ENCODE data around the gene C1GALT1. TPM values are rescaled to one million over a fixed set of nuclear protein-coding genes. Genes with fewer than 3 reads are reported as not detected.
A peak's percentile ranks its signal among the peaks of the same experiment; 100 is the strongest.

Gene C1GALT1
- total RNA-seq, 1 experiment from 2014 or later: 27.2 TPM

DNA sequence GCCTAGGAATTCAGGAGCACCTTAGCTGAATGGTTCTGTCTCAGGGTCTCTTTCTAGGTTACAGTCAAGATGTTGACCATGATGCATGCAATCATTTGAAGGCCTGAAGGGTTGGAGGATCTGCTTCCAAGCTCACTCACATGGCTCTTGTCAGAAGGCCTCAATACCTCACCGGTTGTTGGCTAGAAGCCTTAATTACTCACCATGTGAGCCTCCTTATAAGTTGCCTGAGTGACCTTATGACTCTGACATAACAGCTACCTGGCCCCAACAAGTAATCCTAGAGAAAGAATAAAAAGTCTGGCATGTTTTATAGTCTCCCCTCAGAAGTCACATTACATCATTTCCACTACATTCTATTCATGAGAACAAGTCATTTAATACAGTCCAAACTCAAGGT is 3.4 kb upstream of the C1GALT1 start:
- Histone ChIP-seq H3K9ac (ENCODE audit: low read length) (no peak overlapping the region), H3K9me2 (ENCODE audit: insufficient read depth) (no peaks in the 10 kb centered on the region), H3K36me3 (ENCODE audit: control insufficient read depth in 1 of 2, insufficient read depth in 2 of 2, low read length in 2 of 2) (no peaks in the 10 kb centered on the region), H3K4me3 (replicated peaks in 1 of 2; ENCODE audit: low read depth in 1 of 2, low read length in 2 of 2) (no peak overlapping the region), H3K4me1 (ENCODE audit: control insufficient read depth in 1 of 2, insufficient read depth in 2 of 2, low read length in 2 of 2) (peaks cover 36 to 59% of the 10 kb centered on the region in 2 experiments), H3K79me2 (ENCODE audit: insufficient read depth, low read length) (peaks cover 8% of the 10 kb centered on the region), H2AFZ (ENCODE audit: low read depth, low read length, poor library complexity, severe bottlenecking) (peak overlapping the region; percentile 59), H4K20me1 (ENCODE audit: insufficient read depth) (no peaks in the 10 kb centered on the region), H3K9me3 (ENCODE audit: control insufficient read depth in 1 of 2, insufficient read depth in 1 of 2, low read depth in 1 of 2, low read length in 2 of 2) (0 out of 4 replicates have a peak, but pooled peaks cover 0 to under 1% of the 10 kb centered on the region in 2 experiments), H3K27me3 (ENCODE audit: insufficient read depth, low read length) (no peaks in the 10 kb centered on the region), H3K4me2 (ENCODE audit: low read length) (peak overlapping the region; percentile 80; the same call in 1 of the 2 replicates), H3K27ac (ENCODE audit: low read depth, low read length) (no peak overlapping the region)
- RAD21 ChIA-PET (ENCODE audit: low non-redundant PET in 1 of 2, low total read pairs in 2 of 2, uncharacterized antibody in 2 of 2, unreplicated experiment in 2 of 2): no interaction called here
- no peak for DNase-seq (ENCODE audit: low read depth, low spot score)
- BruUV-seq (replicated peaks): no TSS peak
- POLR2A ChIA-PET: no interaction called here
- CTCF ChIA-PET: interaction anchor here (0.8 kb wide), 1 partner anchor 79 kb away, joined by 3 read pairs; no protein-coding TSS in a partner anchor
- TF ChIP-seq FOSL1 (IDR thresholded peaks at IDR 0.05; ENCODE audit: low read depth): 0 out of 2 replicates have a peak, but pooled peaks have one; percentile 7
- TF ChIP-seq TCF7L2 (IDR thresholded peaks at IDR 0.05; ENCODE audit: borderline replicate concordance, extremely low read depth, insufficient read depth, insufficient read length): no peak
- TF ChIP-seq JUND (IDR thresholded peaks at IDR 0.05): no peak
- TF ChIP-seq, protein P1, sequence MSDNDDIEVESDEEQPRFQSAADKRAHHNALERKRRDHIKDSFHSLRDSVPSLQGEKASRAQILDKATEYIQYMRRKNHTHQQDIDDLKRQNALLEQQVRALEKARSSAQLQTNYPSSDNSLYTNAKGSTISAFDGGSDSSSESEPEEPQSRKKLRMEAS (IDR thresholded peaks at IDR 0.05): no peak; the same call in 1 of the 2 replicates
- intact Hi-C loops (cut with micrococcal nuclease): no loop called here
- ATAC-seq: no peak

DNA sequence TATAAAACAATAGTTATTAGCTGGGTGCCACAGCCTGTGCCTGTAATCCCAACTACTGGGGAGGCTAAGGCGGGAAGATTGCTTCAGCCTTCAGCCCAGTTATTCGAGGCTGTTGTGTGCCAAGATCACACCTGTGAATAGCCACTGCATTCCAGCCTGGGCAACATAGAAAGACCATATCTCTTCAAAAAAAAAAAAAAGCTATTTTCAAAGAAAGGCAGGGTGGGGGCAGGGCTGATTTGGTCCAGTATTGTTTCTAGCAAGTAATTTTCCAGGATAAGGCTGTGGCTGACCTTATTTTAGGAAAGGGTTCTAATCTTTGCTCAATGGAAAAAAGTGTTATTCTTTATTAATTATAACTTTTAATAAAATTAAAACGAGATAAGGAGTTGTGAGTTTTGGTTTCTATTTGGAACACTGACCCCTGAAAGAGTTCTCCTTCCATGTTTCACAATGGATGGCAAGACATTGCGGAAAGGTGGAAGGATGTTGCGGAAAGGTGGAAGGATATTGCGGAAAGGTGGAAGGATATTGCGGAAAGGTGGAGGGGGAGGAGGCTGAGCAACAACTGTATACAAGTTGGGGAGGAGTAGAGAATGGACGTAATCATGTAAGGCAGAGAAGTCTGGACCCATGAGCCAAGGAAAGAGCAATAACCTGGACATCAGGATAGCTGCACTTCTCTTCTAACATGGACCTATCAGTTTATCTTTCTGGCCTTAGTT is 1.5 kb upstream of the C1GALT1 start:
- ATAC-seq: no peak
- no peaks in the 10 kb centered on the region for H4K20me1 ChIP-seq (ENCODE audit: insufficient read depth)
- no peaks in the 10 kb centered on the region for H3K9me2 ChIP-seq (ENCODE audit: insufficient read depth)
- no TSS peak for BruUV-seq (replicated peaks)
- no peak overlapping the region for H2AFZ ChIP-seq (ENCODE audit: low read depth, low read length, poor library complexity, severe bottlenecking)
- peaks cover 31 to 54% of the 10 kb centered on the region in 2 experiments for H3K4me1 ChIP-seq (ENCODE audit: control insufficient read depth in 1 of 2, insufficient read depth in 2 of 2, low read length in 2 of 2)
- H3K27me3 ChIP-seq (ENCODE audit: insufficient read depth, low read length): no peaks in the 10 kb centered on the region
- H3K36me3 ChIP-seq (ENCODE audit: control insufficient read depth in 1 of 2, insufficient read depth in 2 of 2, low read length in 2 of 2): no peaks in the 10 kb centered on the region
- TF ChIP-seq CEBPB (IDR thresholded peaks at IDR 0.05; ENCODE audit: low read depth): no peak
- TF ChIP-seq SIN3A (IDR thresholded peaks at IDR 0.05; ENCODE audit: low read depth): no peak
- TF ChIP-seq CBX3 (IDR thresholded peaks at IDR 0.05; ENCODE audit: low read depth): no peak
- TF ChIP-seq ZFX (IDR thresholded peaks at IDR 0.05): no peak
- no peak for TF ChIP-seq TCF7L2 (IDR thresholded peaks at IDR 0.05; ENCODE audit: borderline replicate concordance, extremely low read depth, insufficient read depth, insufficient read length)
- no peak for TF ChIP-seq POLR2A (IDR thresholded peaks at IDR 0.05; ENCODE audit: borderline replicate concordance, extremely low read depth, insufficient read depth, insufficient read length)
- no peak for TF ChIP-seq RAD21 (IDR thresholded peaks at IDR 0.05; ENCODE audit: low read depth)
- TF ChIP-seq, protein P2, sequence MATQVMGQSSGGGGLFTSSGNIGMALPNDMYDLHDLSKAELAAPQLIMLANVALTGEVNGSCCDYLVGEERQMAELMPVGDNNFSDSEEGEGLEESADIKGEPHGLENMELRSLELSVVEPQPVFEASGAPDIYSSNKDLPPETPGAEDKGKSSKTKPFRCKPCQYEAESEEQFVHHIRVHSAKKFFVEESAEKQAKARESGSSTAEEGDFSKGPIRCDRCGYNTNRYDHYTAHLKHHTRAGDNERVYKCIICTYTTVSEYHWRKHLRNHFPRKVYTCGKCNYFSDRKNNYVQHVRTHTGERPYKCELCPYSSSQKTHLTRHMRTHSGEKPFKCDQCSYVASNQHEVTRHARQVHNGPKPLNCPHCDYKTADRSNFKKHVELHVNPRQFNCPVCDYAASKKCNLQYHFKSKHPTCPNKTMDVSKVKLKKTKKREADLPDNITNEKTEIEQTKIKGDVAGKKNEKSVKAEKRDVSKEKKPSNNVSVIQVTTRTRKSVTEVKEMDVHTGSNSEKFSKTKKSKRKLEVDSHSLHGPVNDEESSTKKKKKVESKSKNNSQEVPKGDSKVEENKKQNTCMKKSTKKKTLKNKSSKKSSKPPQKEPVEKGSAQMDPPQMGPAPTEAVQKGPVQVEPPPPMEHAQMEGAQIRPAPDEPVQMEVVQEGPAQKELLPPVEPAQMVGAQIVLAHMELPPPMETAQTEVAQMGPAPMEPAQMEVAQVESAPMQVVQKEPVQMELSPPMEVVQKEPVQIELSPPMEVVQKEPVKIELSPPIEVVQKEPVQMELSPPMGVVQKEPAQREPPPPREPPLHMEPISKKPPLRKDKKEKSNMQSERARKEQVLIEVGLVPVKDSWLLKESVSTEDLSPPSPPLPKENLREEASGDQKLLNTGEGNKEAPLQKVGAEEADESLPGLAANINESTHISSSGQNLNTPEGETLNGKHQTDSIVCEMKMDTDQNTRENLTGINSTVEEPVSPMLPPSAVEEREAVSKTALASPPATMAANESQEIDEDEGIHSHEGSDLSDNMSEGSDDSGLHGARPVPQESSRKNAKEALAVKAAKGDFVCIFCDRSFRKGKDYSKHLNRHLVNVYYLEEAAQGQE (IDR thresholded peaks at IDR 0.05; ENCODE audit: low read depth): no peak
- POLR2A ChIA-PET: interaction anchor here (0.8 to 1.5 kb wide), 5 partner anchors 16 to 460 kb away, joined by 3 to 6 read pairs (median 4); partner anchors contain the start of gene UMAD1
- CTCF ChIA-PET: interaction anchor here (1.4 kb wide), 1 partner anchor 75 kb away, joined by 6 read pairs; no protein-coding TSS in a partner anchor
- peaks cover 28% of the 10 kb centered on the region for H3K79me2 ChIP-seq (ENCODE audit: insufficient read depth, low read length)
- intact Hi-C loops (cut with micrococcal nuclease): loop anchor here (5.0 kb wide), 2 partner anchors 79 to 171 kb away; no protein-coding TSS in a partner anchor
- H3K9me3 ChIP-seq (ENCODE audit: control insufficient read depth in 1 of 2, insufficient read depth in 1 of 2, low read depth in 1 of 2, low read length in 2 of 2): no peaks in the 10 kb centered on the region
- no peak for DNase-seq (ENCODE audit: low read depth, low spot score)
- H3K4me2 ChIP-seq (ENCODE audit: low read length): peak overlapping the region; percentile 81
- RAD21 ChIA-PET (ENCODE audit: low non-redundant PET in 1 of 2, low total read pairs in 2 of 2, uncharacterized antibody in 2 of 2, unreplicated experiment in 2 of 2): no interaction called here
- peak overlapping the region; percentile 86; the same call in 1 of the 2 replicates for H3K27ac ChIP-seq (ENCODE audit: low read depth, low read length)
- peak overlapping the region; percentile 72 for H3K9ac ChIP-seq (ENCODE audit: low read length)
- peak overlapping the region; percentile 67 to 80 for H3K4me3 ChIP-seq (replicated peaks in 1 of 2; ENCODE audit: low read depth in 1 of 2, low read length in 2 of 2)

Measured in HCT116 (cell line).